GM10266 (cell line): ENCODE measurements around the gene MAGI2.

Experiments used
- DNase-seq: peaks from one replicate; pipeline ENCODE4 v3.0.0; 2012; ENCODE audit errors: extremely low spot score
- CTCF ChIP-seq: IDR thresholded peaks from 2 replicates; pipeline ENCODE4 v1.5.1; 2012; ENCODE audit warnings: mild to moderate bottlenecking, low read depth; ENCODE audit not compliant: control insufficient read depth, insufficient read depth; ENCODE audit errors: missing control alignments

MAGI2 gene

GRCh38 chr7:78095549-78095948 is 1357.9 kb downstream of the MAGI2 start:
- TF ChIP-seq CTCF = no peak
- DNase-seq = no peak

- no peak for DNase-seq
- TF ChIP-seq CTCF = no peak
These were observed 1361.1 kb downstream of the MAGI2 start for GRCh38 chr7:78092331-78092730.

- no peak for DNase-seq
- no peak for TF ChIP-seq CTCF
These were observed 1362.9 kb downstream of the MAGI2 start for GRCh38 chr7:78090616-78091015.

GRCh38 chr7:78083476-78084120 is 1369.9 kb downstream of the MAGI2 start:
- DNase-seq = no peak
- TF ChIP-seq CTCF = no peak

- no peak for TF ChIP-seq CTCF
- DNase-seq = no peak
These were observed 1370.9 kb downstream of the MAGI2 start for GRCh38 chr7:78082556-78082955.

- DNase-seq = no peak
- no peak for TF ChIP-seq CTCF
These were observed 1371.6 kb downstream of the MAGI2 start for GRCh38 chr7:78081888-78082287.

- no peak for TF ChIP-seq CTCF
- no peak for DNase-seq
These were observed 1372.1 kb downstream of the MAGI2 start for GRCh38 chr7:78081344-78081743.
